Stomach (tissue), 9 donors: ENCODE results near the gene ETHE1. TPM values are rescaled to one million over a fixed set of nuclear protein-coding genes. Genes with fewer than 3 reads are reported as not detected.

Source experiments
- DNase-seq, 2 donors: peaks; one replicate each; pipeline versions ENCODE4 v3.0.0 to v3.0.0-alpha.2; 2013 to 2019
- H3K27ac ChIP-seq, 5 donors: fragments of 200-600 bp in 4 of 5; sonication (generic) in 4 of 5; one replicate each; pipeline ENCODE4 v1.5.1; 2013 to 2019; ENCODE audit warnings: mild to moderate bottlenecking in 1 of 5, moderate library complexity in 1 of 5
- H3K27me3 ChIP-seq, 3 donors: fragments of 200-600 bp; sonication (generic); one replicate each; pipeline ENCODE4 v1.5.1; 2017 to 2019; ENCODE audit warnings: mixed run types in 1 of 3
- H3K36me3 ChIP-seq, 4 donors: fragments of 200-600 bp; sonication (generic); 1 replicate in 3 of 4; 2 replicates in 1 of 4; pipeline ENCODE4 v1.5.1; 2016 to 2019
- H3K4me1 ChIP-seq, 4 donors: fragments of 200-600 bp; sonication (generic); one replicate each; pipeline ENCODE4 v1.5.1; 2016 to 2019
- H3K4me3 ChIP-seq, 4 donors: fragments of 200-600 bp; sonication (generic) in 3 of 4; one replicate each; pipeline ENCODE4 v1.5.1; 2016 to 2019; ENCODE audit warnings: mild to moderate bottlenecking in 1 of 4
- H3K9me3 ChIP-seq, 4 donors: fragments of 200-600 bp; sonication (generic); one replicate each; pipeline ENCODE4 v1.5.1; 2016 to 2019
- EP300 ChIP-seq: sonication (generic); formaldehyde crosslinking; IDR thresholded peaks from one replicate; pipeline ENCODE4 v1.6.1; 2017; ENCODE audit warnings: antibody characterized with exemption
- POLR2A ChIP-seq, 4 donors: fragments of 450-650 bp; IDR thresholded peaks; one replicate each; pipeline ENCODE4 v1.6.1; 2016; ENCODE audit warnings: antibody characterized with exemption in 4 of 4, control low read depth in 2 of 4, mild to moderate bottlenecking in 1 of 4, moderate library complexity in 1 of 4
- POLR2AphosphoS5 ChIP-seq, 3 donors: sonication (generic); formaldehyde crosslinking; IDR thresholded peaks; one replicate each; pipeline ENCODE4 v1.6.1; 2016; ENCODE audit warnings: antibody characterized with exemption in 3 of 3
- WGBS, 5 donors: extraction: QIAGEN DNeasy Blood & Tissue Kit in 3 of 5; methylation state at CpG; one replicate each; pipeline versions ENCODE4 v1.1.5 to v1.1.7; 2013 to 2018; 5-methylcytosine and 5-hydroxymethylcytosine counted together
- intact Hi-C: fragments of 100-400 bp; cut with DNase I; formaldehyde crosslinking; loops from one replicate; pipeline ENCODE4 v1.15.1; 2023; ENCODE audit warnings: low total_unique reads
- polyA plus RNA-seq, 3 donors: library from polyadenylated mRNA; stranded (reverse); fragments of 200-250 nt; gene quantifications; one replicate each; pipeline ENCODE4 v1.2.3, GENCODE V29; 2013
- total RNA-seq, 5 donors: library from RNA; depleted of rRNA; stranded (reverse); fragments of >200 nt; gene quantifications; one replicate each; pipeline versions ENCODE4 v1.1.0 to v1.2.3, GENCODE V29; 2014 to 2016
- TF ChIP-seq, protein P1 (sequence below), 7 experiments: fragments of 450-650 bp in 4 of 7; fragments of 200-600 bp in 3 of 7; sonication (generic) in 3 of 7; IDR thresholded peaks; one replicate each; pipeline ENCODE4 v1.5.1; 2016 to 2019; ENCODE audit warnings: antibody characterized with exemption in 7 of 7, control low read depth in 2 of 7, mild to moderate bottlenecking in 1 of 7
- donor health status: healthy with polysubstance abuse.
- donor health status: Bipolar disorder and iron deficiency.
- donor health status: healthy.

The ETHE1 gene
- total and polyA plus RNA-seq, 8 donors = 42.6 to 157 (median 57.8) TPM

DNA sequence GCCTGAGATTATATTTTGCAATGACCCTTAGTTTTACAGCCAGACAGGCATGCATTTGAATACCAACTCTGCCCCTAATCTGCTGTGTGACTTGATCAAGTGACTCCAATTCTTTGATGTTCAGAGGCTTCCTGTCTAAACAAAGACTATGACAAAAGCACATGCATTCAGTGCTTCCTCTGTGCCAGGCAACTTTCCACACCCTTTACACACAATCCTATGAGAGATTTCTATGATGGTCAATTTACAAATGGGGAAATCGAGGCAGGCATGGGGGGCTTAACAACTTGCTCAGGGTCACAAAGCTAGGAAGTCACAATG lies 57.9 kb downstream of the ETHE1 start:
- no peaks in the 10 kb centered on the region for H3K36me3 ChIP-seq
- no peak for TF ChIP-seq POLR2AphosphoS5 (IDR thresholded peaks at IDR 0.05)
- TF ChIP-seq, protein P1, sequence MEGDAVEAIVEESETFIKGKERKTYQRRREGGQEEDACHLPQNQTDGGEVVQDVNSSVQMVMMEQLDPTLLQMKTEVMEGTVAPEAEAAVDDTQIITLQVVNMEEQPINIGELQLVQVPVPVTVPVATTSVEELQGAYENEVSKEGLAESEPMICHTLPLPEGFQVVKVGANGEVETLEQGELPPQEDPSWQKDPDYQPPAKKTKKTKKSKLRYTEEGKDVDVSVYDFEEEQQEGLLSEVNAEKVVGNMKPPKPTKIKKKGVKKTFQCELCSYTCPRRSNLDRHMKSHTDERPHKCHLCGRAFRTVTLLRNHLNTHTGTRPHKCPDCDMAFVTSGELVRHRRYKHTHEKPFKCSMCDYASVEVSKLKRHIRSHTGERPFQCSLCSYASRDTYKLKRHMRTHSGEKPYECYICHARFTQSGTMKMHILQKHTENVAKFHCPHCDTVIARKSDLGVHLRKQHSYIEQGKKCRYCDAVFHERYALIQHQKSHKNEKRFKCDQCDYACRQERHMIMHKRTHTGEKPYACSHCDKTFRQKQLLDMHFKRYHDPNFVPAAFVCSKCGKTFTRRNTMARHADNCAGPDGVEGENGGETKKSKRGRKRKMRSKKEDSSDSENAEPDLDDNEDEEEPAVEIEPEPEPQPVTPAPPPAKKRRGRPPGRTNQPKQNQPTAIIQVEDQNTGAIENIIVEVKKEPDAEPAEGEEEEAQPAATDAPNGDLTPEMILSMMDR (IDR thresholded peaks at IDR 0.05) = no peak
- no peak for TF ChIP-seq EP300
- TF ChIP-seq POLR2A (IDR thresholded peaks at IDR 0.05) = no peak
- DNase-seq = no peak
- no peaks in the 10 kb centered on the region for H3K9me3 ChIP-seq
- H3K4me1 ChIP-seq = peaks cover 5 to 17% (median 13%) of the 10 kb centered on the region in 4 donors
- H3K4me3 ChIP-seq = no peak overlapping the region
- WGBS, 5 donors = 52 to 75% (median 60%) methylated on average over 1 of the region's 1 CpG
- peaks cover 0 to 12% (median 0%) of the 10 kb centered on the region in 3 donors for H3K27me3 ChIP-seq
- no peak overlapping the region for H3K27ac ChIP-seq
- intact Hi-C loops = loop anchor here (10.0 kb wide), 1 partner anchor 196 kb away; no protein-coding TSS in a partner anchor

DNA sequence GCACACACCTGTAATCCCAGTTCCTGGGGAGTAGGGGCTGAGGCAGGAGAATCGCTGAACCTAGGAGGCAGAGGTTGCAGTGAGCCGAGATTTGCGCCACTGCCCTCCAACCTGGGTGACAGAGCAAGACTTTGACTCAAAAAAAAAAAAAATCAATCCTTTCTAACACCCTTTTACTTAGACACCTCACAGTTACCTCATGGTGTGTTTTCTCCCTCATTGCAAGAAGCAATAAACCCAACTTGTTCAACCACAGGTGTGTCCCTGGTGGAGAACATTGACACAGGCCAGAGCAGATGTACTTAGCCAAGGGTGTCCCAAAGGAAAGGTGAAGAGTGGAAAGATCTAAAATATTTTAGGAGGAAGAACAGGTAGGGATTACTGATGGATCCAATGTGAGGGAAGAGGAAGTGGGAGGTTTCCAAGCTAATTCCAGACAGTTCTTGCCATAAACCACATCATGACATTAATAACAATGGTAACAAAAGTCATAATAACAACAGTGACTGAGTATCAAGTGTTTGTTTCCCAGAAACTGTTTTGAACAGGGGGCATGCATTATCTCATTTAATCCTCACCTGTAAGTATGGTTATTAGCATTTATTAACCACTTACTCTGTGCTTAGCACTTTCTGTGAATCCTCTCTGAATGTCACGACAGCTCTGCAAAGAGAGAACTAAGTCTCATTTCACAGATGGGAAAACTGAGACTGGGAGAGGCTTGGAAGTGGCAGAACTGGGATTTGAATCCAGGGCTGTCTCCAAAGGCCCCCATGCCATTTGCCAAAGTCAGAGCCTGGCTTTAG lies 58.4 kb downstream of the ETHE1 start:
- Histone ChIP-seq H3K27me3 (peaks cover 0 to 12% (median 0%) of the 10 kb centered on the region in 3 donors), H3K36me3 (no peaks in the 10 kb centered on the region), H3K9me3 (no peaks in the 10 kb centered on the region), H3K4me3 (no peak overlapping the region), H3K27ac (no peak overlapping the region), H3K4me1 (peaks cover 7 to 23% (median 17%) of the 10 kb centered on the region in 4 donors)
- intact Hi-C loops = loop anchor here (10.0 kb wide), 1 partner anchor 196 kb away; no protein-coding TSS in a partner anchor
- DNase-seq = no peak
- 90 to 96% (median 93%) methylated on average over 4 of the region's 4 CpGs for WGBS, 5 donors
- TF ChIP-seq POLR2AphosphoS5 (IDR thresholded peaks at IDR 0.05) = no peak

DNA sequence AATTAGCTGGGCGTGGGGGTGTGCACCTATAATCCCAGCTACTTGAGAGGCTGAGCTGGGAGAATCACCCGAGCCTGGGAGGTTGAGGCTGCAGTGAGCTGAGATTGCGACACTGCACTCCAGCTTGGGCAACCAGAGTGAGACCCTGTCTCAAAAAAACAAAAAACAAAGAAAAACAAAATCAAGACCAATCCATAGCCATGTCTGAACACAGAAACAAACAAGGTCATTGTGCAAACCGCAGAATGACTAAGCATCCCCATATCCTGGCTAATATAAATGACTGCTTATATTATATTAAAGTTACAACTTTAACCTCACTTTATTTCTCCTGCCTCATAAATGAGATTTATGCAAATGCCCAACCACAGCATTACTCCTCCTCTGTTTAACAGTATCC lies 59.3 kb downstream of the ETHE1 start:
- no peaks in the 10 kb centered on the region for H3K36me3 ChIP-seq
- no peak for DNase-seq
- 73 to 84% (median 77%) methylated on average over 4 of the region's 4 CpGs for WGBS, 5 donors

DNA sequence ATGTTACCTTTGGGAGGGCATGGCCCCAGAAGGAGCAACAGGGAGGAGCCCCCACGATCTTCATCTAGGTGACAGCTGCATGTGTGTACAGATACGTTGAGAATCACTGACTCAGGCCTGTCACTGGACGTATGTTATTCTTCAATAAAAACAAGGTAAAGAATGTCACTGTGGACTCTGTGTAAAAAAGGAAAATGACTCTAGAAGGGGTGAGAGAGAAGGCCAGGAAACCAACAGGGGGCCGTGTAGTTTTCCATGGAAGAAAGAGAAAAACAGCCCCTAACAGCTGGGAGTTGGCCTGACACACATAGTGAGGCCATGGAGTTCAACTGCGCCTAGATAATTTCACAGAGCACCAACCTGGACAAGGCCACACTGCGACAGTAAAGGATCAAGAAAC lies 59.7 kb downstream of the ETHE1 start:
- peaks cover 0 to 12% (median 0%) of the 10 kb centered on the region in 3 donors for H3K27me3 ChIP-seq
- 77 to 86% (median 85%) methylated on average over 6 of the region's 6 CpGs for WGBS, 5 donors
- H3K36me3 ChIP-seq = no peaks in the 10 kb centered on the region
- peaks cover 7 to 32% (median 20%) of the 10 kb centered on the region in 4 donors for H3K4me1 ChIP-seq
- no peaks in the 10 kb centered on the region for H3K9me3 ChIP-seq
- TF ChIP-seq, protein P1 (IDR thresholded peaks at IDR 0.05) = no peak
- TF ChIP-seq POLR2AphosphoS5 (IDR thresholded peaks at IDR 0.05) = no peak
- TF ChIP-seq POLR2A (IDR thresholded peaks at IDR 0.05) = no peak
- no peak for TF ChIP-seq EP300
- no peak for DNase-seq
- intact Hi-C loops = loop anchor here (10.0 kb wide), 1 partner anchor 198 kb away; no protein-coding TSS in a partner anchor
- H3K27ac ChIP-seq = no peak overlapping the region
- no peak overlapping the region for H3K4me3 ChIP-seq

More for the DNA sequence above, 59.3 kb downstream of the ETHE1 start:
- Histone ChIP-seq H3K4me3 (no peak overlapping the region), H3K4me1 (peaks cover 7 to 27% (median 19%) of the 10 kb centered on the region in 4 donors), H3K9me3 (no peaks in the 10 kb centered on the region), H3K27ac (no peak overlapping the region), H3K27me3 (peaks cover 0 to 12% (median 0%) of the 10 kb centered on the region in 3 donors)
- TF ChIP-seq, protein P1 (IDR thresholded peaks at IDR 0.05) = no peak
- TF ChIP-seq POLR2AphosphoS5 (IDR thresholded peaks at IDR 0.05) (no peak), EP300 (no peak), POLR2A (IDR thresholded peaks at IDR 0.05) (no peak)
- intact Hi-C loops = loop anchor here (10.0 kb wide), 1 partner anchor 197 kb away; no protein-coding TSS in a partner anchor

DNA sequence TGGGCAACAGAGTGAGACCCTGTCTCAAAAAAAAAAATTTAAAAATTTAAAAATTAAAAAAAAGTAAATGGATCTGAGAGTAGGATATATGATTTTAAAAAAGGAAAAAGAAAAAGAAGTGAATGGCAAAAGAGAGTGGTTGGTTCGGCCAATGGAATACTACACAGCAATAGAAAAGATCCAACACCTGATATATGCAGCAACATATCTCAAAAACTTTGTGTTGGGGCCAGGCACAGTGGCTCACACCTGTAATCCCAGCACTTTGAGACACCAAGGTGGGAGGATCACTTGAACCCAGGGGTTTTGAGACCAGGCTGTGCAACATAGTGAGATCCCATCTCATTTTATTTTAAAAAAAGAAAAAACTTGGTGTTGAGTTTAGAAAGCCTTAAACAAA lies 60.2 kb downstream of the ETHE1 start:
- TF ChIP-seq, protein P1 (IDR thresholded peaks at IDR 0.05) = no peak
- intact Hi-C loops = loop anchor here (10.0 kb wide), 1 partner anchor 198 kb away; no protein-coding TSS in a partner anchor
- no peak overlapping the region for H3K27ac ChIP-seq
- peaks cover 0 to 12% (median 0%) of the 10 kb centered on the region in 3 donors for H3K27me3 ChIP-seq
- 91 to 100% (median 97%) methylated on average over 1 of the region's 1 CpG for WGBS, 5 donors
- no peak overlapping the region for H3K4me3 ChIP-seq
- no peaks in the 10 kb centered on the region for H3K36me3 ChIP-seq
- H3K9me3 ChIP-seq = no peaks in the 10 kb centered on the region
- DNase-seq = no peak
- peaks cover 7 to 33% (median 20%) of the 10 kb centered on the region in 4 donors for H3K4me1 ChIP-seq
